ENCODE data around the gene DDI2.
A peak's percentile ranks its signal among the peaks of the same experiment; 100 is the strongest.

The DDI2 gene

GRCh38 chr1:15579683-15580047 is 37.6 kb upstream of the DDI2 start:
- no peak for TF ChIP-seq CTCF (IDR thresholded peaks at IDR 0.05; ENCODE audit: insufficient read depth, low read length, poor library complexity, severe bottlenecking)
- TF ChIP-seq EZH2phosphoT487 (conservative IDR thresholded peaks at IDR 0.05; ENCODE audit: low read length): no peak
- Histone ChIP-seq H3K9me2 (replicated peaks; ENCODE audit: insufficient read depth, low read length) (no peaks in the 10 kb centered on the region), H3K36me3 (ENCODE audit: low read length) (no peaks in the 10 kb centered on the region), H4K20me1 (ENCODE audit: low read depth, low read length) (no peaks in the 10 kb centered on the region), H3K79me2 (ENCODE audit: insufficient read depth, low read length) (no peaks in the 10 kb centered on the region), H3F3A (ENCODE audit: insufficient read depth) (no peaks in the 10 kb centered on the region), H3K9ac (ENCODE audit: low read length) (no peak overlapping the region), H3K4me2 (ENCODE audit: low read depth, low read length, poor library complexity, severe bottlenecking) (no peak overlapping the region), H3K27me3 (ENCODE audit: low read length) (no peaks in the 10 kb centered on the region), H3K4me3 (ENCODE audit: insufficient read depth, low read length, poor library complexity, severe bottlenecking) (no peak overlapping the region), H2AFZ (ENCODE audit: low read depth, low read length, severe bottlenecking) (no peak overlapping the region), H3K9me3 (ENCODE audit: insufficient read depth, low read length) (no peaks in the 10 kb centered on the region), H3K27ac (ENCODE audit: low read depth, low read length) (no peak overlapping the region)

- Histone ChIP-seq H3K27ac (ENCODE audit: low read depth, low read length) (no peak overlapping the region), H3F3A (ENCODE audit: insufficient read depth) (no peaks in the 10 kb centered on the region), H4K20me1 (ENCODE audit: low read depth, low read length) (no peaks in the 10 kb centered on the region), H3K4me2 (ENCODE audit: low read depth, low read length, poor library complexity, severe bottlenecking) (no peak overlapping the region), H3K9ac (ENCODE audit: low read length) (no peak overlapping the region), H3K9me3 (ENCODE audit: insufficient read depth, low read length) (no peaks in the 10 kb centered on the region), H3K9me2 (replicated peaks; ENCODE audit: insufficient read depth, low read length) (no peaks in the 10 kb centered on the region), H3K79me2 (ENCODE audit: insufficient read depth, low read length) (no peaks in the 10 kb centered on the region), H3K36me3 (ENCODE audit: low read length) (no peaks in the 10 kb centered on the region), H3K27me3 (ENCODE audit: low read length) (no peaks in the 10 kb centered on the region), H2AFZ (ENCODE audit: low read depth, low read length, severe bottlenecking) (no peak overlapping the region), H3K4me3 (ENCODE audit: insufficient read depth, low read length, poor library complexity, severe bottlenecking) (no peak overlapping the region)
- no peak for TF ChIP-seq CTCF (IDR thresholded peaks at IDR 0.05; ENCODE audit: insufficient read depth, low read length, poor library complexity, severe bottlenecking)
- no peak for TF ChIP-seq EZH2phosphoT487 (conservative IDR thresholded peaks at IDR 0.05; ENCODE audit: low read length)
Observed at GRCh38 chr1:15583016-15583706, 34.1 kb upstream of the DDI2 start.

GRCh38 chr1:15584489-15585363 is 32.5 kb upstream of the DDI2 start, which contains the start of gene AGMAT:
AGMAT (minus strand) TSS chr1:15585051; CDS start chr1:15584967, 84 bp downstream.
- Histone ChIP-seq H3K27ac (ENCODE audit: low read depth, low read length) (peak within 1 kb of the TSS; percentile 58), H3K36me3 (ENCODE audit: low read length) (no peaks in the 10 kb centered on the region), H2AFZ (ENCODE audit: low read depth, low read length, severe bottlenecking) (peak within 1 kb of the TSS; percentile 97), H3K9ac (ENCODE audit: low read length) (peak within 1 kb of the TSS; percentile 61), H3F3A (ENCODE audit: insufficient read depth) (no peaks in the 10 kb centered on the region), H3K4me2 (ENCODE audit: low read depth, low read length, poor library complexity, severe bottlenecking) (peak within 1 kb of the TSS; percentile 56), H4K20me1 (ENCODE audit: low read depth, low read length) (no peaks in the 10 kb centered on the region), H3K9me3 (ENCODE audit: insufficient read depth, low read length) (no peaks in the 10 kb centered on the region), H3K79me2 (ENCODE audit: insufficient read depth, low read length) (no peaks in the 10 kb centered on the region), H3K4me3 (ENCODE audit: insufficient read depth, low read length, poor library complexity, severe bottlenecking) (peak within 1 kb of the TSS; percentile 39), H3K9me2 (replicated peaks; ENCODE audit: insufficient read depth, low read length) (no peaks in the 10 kb centered on the region), H3K27me3 (ENCODE audit: low read length) (no peaks in the 10 kb centered on the region)
- TF ChIP-seq CTCF (IDR thresholded peaks at IDR 0.05; ENCODE audit: insufficient read depth, low read length, poor library complexity, severe bottlenecking) (peak; percentile 14), EZH2phosphoT487 (conservative IDR thresholded peaks at IDR 0.05; ENCODE audit: low read length) (no peak)

Measured in SU-DHL-6 (cell line).